GM23338 (cell line): ENCODE results near the gene RTEL1. TPM values are rescaled to one million over a fixed set of nuclear protein-coding genes. Genes with fewer than 3 reads are reported as not detected.

ENCODE experiments used
- ATAC-seq: fragments of 200-7000 bp; cut with Tn5 transposase; 3 replicates; pipeline ENCODE4 v1.9.1; 2020
- DNase-seq: peaks from one replicate; pipeline ENCODE4 v3.0.0-alpha.2; 2015; ENCODE audit warnings: low spot score
- H2AFZ ChIP-seq: fragments of 200-600 bp; sonication (generic); 2 replicates; pipeline ENCODE4 v1.8.0; 2016; ENCODE audit warnings: antibody characterized with exemption, mild to moderate bottlenecking, moderate library complexity
- H3F3A ChIP-seq: fragments of 200-600 bp; sonication (generic); replicated peaks from 2 replicates; pipeline ENCODE4 v1.8.0; 2017; ENCODE audit warnings: antibody characterized with exemption, mixed run types, low read depth
- H3K27ac ChIP-seq: fragments of 200-600 bp; sonication (generic); 2 replicates; pipeline ENCODE4 v1.6.1; 2016; ENCODE audit warnings: low read depth
- H3K27me3 ChIP-seq: fragments of 200-600 bp; sonication (generic); 2 replicates; pipeline ENCODE4 v1.8.0; 2016; ENCODE audit warnings: mild to moderate bottlenecking, mixed run types, moderate library complexity; ENCODE audit not compliant: insufficient read depth
- H3K36me3 ChIP-seq: fragments of 200-600 bp; sonication (generic); 2 replicates; pipeline ENCODE4 v1.8.0; 2016; ENCODE audit warnings: mild to moderate bottlenecking; ENCODE audit not compliant: insufficient read depth
- H3K4me1 ChIP-seq: fragments of 200-600 bp; sonication (generic); 2 replicates; pipeline ENCODE4 v1.8.0; 2016; ENCODE audit warnings: mild to moderate bottlenecking, moderate library complexity; ENCODE audit not compliant: insufficient read depth
- H3K4me2 ChIP-seq: fragments of 200-600 bp; sonication (generic); 2 replicates; pipeline ENCODE4 v1.7.1; 2017; ENCODE audit warnings: mixed run types
- H3K4me3 ChIP-seq: fragments of 200-600 bp; sonication (generic); 2 replicates; pipeline ENCODE4 v1.6.1; 2016; ENCODE audit warnings: mixed run types
- H3K79me2 ChIP-seq: fragments of 200-600 bp; sonication (generic); replicated peaks from 2 replicates; pipeline ENCODE4 v1.8.0; 2017; ENCODE audit warnings: mild to moderate bottlenecking; ENCODE audit not compliant: insufficient read depth
- H3K9me2 ChIP-seq: fragments of 200-600 bp; sonication (generic); 2 replicates; pipeline ENCODE4 v1.8.0; 2017; ENCODE audit not compliant: insufficient read depth
- H4K20me1 ChIP-seq: fragments of 200-600 bp; sonication (generic); replicated peaks from 2 replicates; pipeline ENCODE4 v1.8.0; 2017; ENCODE audit warnings: mild to moderate bottlenecking; ENCODE audit not compliant: insufficient read depth
- H3K27ac Mint-ChIP-seq: 2 replicates; pipeline ENCODE4 v1.8.0; 2020; ENCODE audit warnings: inconsistent platforms, mild to moderate bottlenecking, moderate library complexity, mixed read lengths
- H3K27me3 Mint-ChIP-seq: 3 replicates; pipeline ENCODE4 v1.8.0; 2022; ENCODE audit warnings: low read depth, mild to moderate bottlenecking, moderate library complexity, mixed read lengths, inconsistent platforms; ENCODE audit not compliant: insufficient read depth, poor library complexity
- H3K36me3 Mint-ChIP-seq: 3 replicates; pipeline ENCODE4 v1.8.0; 2021; ENCODE audit warnings: low read depth, mild to moderate bottlenecking, inconsistent platforms, moderate library complexity, mixed read lengths
- H3K4me1 Mint-ChIP-seq: 3 replicates; pipeline ENCODE4 v1.8.0; 2020; ENCODE audit warnings: mild to moderate bottlenecking, inconsistent platforms, mixed read lengths
- H3K4me3 Mint-ChIP-seq: 3 replicates; pipeline ENCODE4 v1.8.0; 2021; ENCODE audit warnings: moderate library complexity, mild to moderate bottlenecking, inconsistent platforms, mixed read lengths
- H3K9me3 Mint-ChIP-seq: 3 replicates; pipeline ENCODE4 v1.8.0; 2020; ENCODE audit warnings: moderate library complexity, mild to moderate bottlenecking, inconsistent platforms, mixed read lengths
- CREB1 ChIP-seq: fragments of 250-450 bp; sonication (Bioruptor Pico); IDR thresholded peaks from 2 replicates; pipeline ENCODE4 v1.5.0; 2020; ENCODE audit warnings: low read depth, mild to moderate bottlenecking, moderate library complexity
- ETS1 ChIP-seq: IDR thresholded peaks from 2 replicates; pipeline ENCODE4 v1.6.1; 2016; ENCODE audit warnings: antibody characterized with exemption
- EZH2 ChIP-seq: fragments of 200-600 bp; sonication (generic); IDR thresholded peaks from one replicate; pipeline ENCODE4 v1.8.0; 2017; ENCODE audit warnings: antibody characterized with exemption, mild to moderate bottlenecking, low read depth; ENCODE audit not compliant: unreplicated experiment
- EZH2phosphoT487 ChIP-seq: fragments of 200-600 bp; sonication (generic); IDR thresholded peaks from one replicate; pipeline ENCODE4 v1.8.1; 2018; ENCODE audit warnings: antibody characterized with exemption; ENCODE audit not compliant: unreplicated experiment
- JUNB ChIP-seq: IDR thresholded peaks from one replicate; pipeline ENCODE4 v1.6.1; 2016; ENCODE audit warnings: antibody characterized with exemption; ENCODE audit not compliant: unreplicated experiment
- NANOG ChIP-seq: IDR thresholded peaks from 2 replicates; pipeline ENCODE4 v1.6.1; 2016; ENCODE audit warnings: antibody characterized with exemption, borderline replicate concordance
- POLR2AphosphoS5 ChIP-seq: IDR thresholded peaks from 2 replicates; pipeline ENCODE4 v1.6.1; 2016; ENCODE audit warnings: antibody characterized with exemption, low read depth
- STAT1 ChIP-seq: IDR thresholded peaks from one replicate; pipeline ENCODE4 v1.6.1; 2016; ENCODE audit warnings: antibody characterized with exemption; ENCODE audit not compliant: unreplicated experiment
- ZNF114 ChIP-seq: fragments of 250-450 bp; sonication (Bioruptor Pico); IDR thresholded peaks from 2 replicates; pipeline ENCODE4 v1.5.0; 2020; ENCODE audit warnings: mild to moderate bottlenecking, moderate library complexity
- ZNF331 ChIP-seq: fragments of 250-450 bp; sonication (Bioruptor Pico); IDR thresholded peaks from 2 replicates; pipeline ENCODE4 v1.5.0; 2020; ENCODE audit warnings: low read depth, mild to moderate bottlenecking, moderate library complexity
- ZNF462 ChIP-seq: fragments of 250-450 bp; sonication (Bioruptor Pico); IDR thresholded peaks from 2 replicates; pipeline ENCODE4 v1.5.0; 2020; ENCODE audit warnings: mild to moderate bottlenecking, moderate library complexity
- polyA plus RNA-seq: library from polyadenylated mRNA; unstranded; fragments of >200 nt; fragmentation: Nextera tagmentation; extraction: Ambion mirVana; gene quantifications from 2 replicates; pipeline ENCODE4 v1.2.1, GENCODE V29; 2016
- total RNA-seq: library from RNA; depleted of rRNA; stranded (reverse); fragments of >200 nt; shearing (Covaris generic); gene quantifications from 2 replicates; pipeline ENCODE4 v1.2.3, GENCODE V29; 2014
- TF ChIP-seq, protein P1 (sequence below): IDR thresholded peaks from one replicate; pipeline ENCODE4 v1.6.1; 2018; ENCODE audit warnings: antibody characterized with exemption; ENCODE audit not compliant: unreplicated experiment
- TF ChIP-seq, protein P2 (sequence below), 2 experiments: fragments of 200-600 bp in 1 of 2; sonication (generic) in 1 of 2; conservative IDR thresholded peaks; 2 replicates each; pipeline versions ENCODE4 v1.5.1 to v1.6.1; 2016 to 2017; ENCODE audit warnings: antibody characterized with exemption in 2 of 2, low read depth in 2 of 2, mild to moderate bottlenecking in 2 of 2, moderate library complexity in 1 of 2

Gene RTEL1
- total and polyA plus RNA-seq, 2 experiments from 2014 or later: 14.2 to 34.5 TPM

DNA sequence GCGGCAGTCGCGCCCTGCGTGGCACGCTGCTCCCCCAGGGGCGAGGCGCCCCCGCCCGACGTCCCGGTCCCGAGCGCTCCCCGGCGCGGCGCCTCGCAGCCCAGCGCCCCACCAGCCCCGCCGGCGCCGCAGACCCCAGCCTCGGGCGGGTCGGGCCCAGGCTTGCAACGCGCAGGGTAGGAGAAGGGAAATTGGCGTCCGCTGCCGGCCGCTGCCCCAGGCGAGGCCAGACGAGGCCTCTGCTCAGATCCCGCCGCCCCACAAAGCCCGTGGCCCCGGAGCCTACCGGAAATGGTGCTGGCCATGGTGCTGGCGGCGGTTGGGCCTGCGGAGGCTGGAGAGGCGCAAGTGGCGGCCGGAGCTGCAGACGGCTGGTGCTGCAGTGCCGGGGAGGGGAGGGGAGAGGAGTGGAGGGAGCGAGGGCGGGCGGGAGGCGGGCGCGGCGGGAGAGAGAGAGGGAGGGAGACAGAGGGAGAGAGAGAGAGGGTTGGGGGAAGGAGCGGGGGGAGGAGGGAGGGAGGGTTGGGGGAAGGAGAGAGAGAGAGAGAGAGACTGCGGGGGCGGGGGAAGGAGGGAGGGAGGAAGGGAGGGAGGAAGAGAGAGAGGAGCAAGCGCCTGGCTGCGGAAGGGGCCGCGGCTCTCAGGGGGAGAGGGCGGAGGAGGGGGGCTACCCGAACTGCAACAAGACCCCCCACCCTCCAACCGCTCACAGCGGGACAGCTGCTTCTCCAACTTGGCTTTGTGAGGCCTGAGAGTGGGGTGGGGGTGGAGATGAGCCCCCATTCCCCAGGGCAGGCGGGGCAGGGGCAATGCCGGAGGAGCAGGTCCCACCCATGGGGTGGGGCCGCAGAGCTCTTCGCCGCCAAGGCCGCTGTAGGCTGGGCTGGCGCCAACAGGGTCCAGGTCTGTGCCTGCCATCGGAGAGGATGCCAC lies 4.8 kb upstream of the RTEL1 start, which contains the start of gene STMN3:
STMN3 (minus strand) TSS at position 384 of the 933 bp plus-strand sequence; CDS start at position 305, 79 bp downstream.
- peak within 1 kb of the TSS; percentile 83 for H3K4me3 Mint-ChIP-seq
- Histone ChIP-seq H3K79me2 (0 out of 2 replicates have a peak, but pooled peaks cover 3% of the 10 kb centered on the region), H4K20me1 (no peaks in the 10 kb centered on the region; the same call in 1 of the 2 replicates), H3K4me2 (peak within 1 kb of the TSS; percentile 90), H2AFZ (peak within 1 kb of the TSS; percentile 96; the same call in 1 of the 2 replicates), H3K27me3 (no peaks in the 10 kb centered on the region), H3K27ac (peak within 1 kb of the TSS; percentile 88), H3K36me3 (no peaks in the 10 kb centered on the region), H3K9me2 (no peaks in the 10 kb centered on the region), H3K4me1 (peaks cover 13% of the 10 kb centered on the region), H3F3A (peaks cover 6% of the 10 kb centered on the region; the same call in 1 of the 2 replicates), H3K4me3 (peak within 1 kb of the TSS; percentile 85)
- H3K4me1 Mint-ChIP-seq: peaks cover 29% of the 10 kb centered on the region
- H3K27me3 Mint-ChIP-seq: peaks cover 15% of the 10 kb centered on the region
- peak within 1 kb of the TSS; percentile 97 for H3K27ac Mint-ChIP-seq
- H3K36me3 Mint-ChIP-seq: no peaks in the 10 kb centered on the region; the same call in 2 of the 3 replicates
- peak; percentile 97 for DNase-seq
- TF ChIP-seq POLR2AphosphoS5 (peak; percentile 54; the same call in 1 of the 2 replicates), ZNF462 (no peak), STAT1 (no peak), JUNB (no peak), EZH2 (no peak), ZNF114 (CRISPR knock-in tag) (no peak), NANOG (no peak), EZH2phosphoT487 (no peak), CREB1 (peak; percentile 27; the same call in 1 of the 2 replicates), ETS1 (peak; percentile 73), ZNF331 (CRISPR knock-in tag) (no peak)
- TF ChIP-seq, protein P1, sequence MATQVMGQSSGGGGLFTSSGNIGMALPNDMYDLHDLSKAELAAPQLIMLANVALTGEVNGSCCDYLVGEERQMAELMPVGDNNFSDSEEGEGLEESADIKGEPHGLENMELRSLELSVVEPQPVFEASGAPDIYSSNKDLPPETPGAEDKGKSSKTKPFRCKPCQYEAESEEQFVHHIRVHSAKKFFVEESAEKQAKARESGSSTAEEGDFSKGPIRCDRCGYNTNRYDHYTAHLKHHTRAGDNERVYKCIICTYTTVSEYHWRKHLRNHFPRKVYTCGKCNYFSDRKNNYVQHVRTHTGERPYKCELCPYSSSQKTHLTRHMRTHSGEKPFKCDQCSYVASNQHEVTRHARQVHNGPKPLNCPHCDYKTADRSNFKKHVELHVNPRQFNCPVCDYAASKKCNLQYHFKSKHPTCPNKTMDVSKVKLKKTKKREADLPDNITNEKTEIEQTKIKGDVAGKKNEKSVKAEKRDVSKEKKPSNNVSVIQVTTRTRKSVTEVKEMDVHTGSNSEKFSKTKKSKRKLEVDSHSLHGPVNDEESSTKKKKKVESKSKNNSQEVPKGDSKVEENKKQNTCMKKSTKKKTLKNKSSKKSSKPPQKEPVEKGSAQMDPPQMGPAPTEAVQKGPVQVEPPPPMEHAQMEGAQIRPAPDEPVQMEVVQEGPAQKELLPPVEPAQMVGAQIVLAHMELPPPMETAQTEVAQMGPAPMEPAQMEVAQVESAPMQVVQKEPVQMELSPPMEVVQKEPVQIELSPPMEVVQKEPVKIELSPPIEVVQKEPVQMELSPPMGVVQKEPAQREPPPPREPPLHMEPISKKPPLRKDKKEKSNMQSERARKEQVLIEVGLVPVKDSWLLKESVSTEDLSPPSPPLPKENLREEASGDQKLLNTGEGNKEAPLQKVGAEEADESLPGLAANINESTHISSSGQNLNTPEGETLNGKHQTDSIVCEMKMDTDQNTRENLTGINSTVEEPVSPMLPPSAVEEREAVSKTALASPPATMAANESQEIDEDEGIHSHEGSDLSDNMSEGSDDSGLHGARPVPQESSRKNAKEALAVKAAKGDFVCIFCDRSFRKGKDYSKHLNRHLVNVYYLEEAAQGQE: peak; percentile 90
- TF ChIP-seq, protein P2, sequence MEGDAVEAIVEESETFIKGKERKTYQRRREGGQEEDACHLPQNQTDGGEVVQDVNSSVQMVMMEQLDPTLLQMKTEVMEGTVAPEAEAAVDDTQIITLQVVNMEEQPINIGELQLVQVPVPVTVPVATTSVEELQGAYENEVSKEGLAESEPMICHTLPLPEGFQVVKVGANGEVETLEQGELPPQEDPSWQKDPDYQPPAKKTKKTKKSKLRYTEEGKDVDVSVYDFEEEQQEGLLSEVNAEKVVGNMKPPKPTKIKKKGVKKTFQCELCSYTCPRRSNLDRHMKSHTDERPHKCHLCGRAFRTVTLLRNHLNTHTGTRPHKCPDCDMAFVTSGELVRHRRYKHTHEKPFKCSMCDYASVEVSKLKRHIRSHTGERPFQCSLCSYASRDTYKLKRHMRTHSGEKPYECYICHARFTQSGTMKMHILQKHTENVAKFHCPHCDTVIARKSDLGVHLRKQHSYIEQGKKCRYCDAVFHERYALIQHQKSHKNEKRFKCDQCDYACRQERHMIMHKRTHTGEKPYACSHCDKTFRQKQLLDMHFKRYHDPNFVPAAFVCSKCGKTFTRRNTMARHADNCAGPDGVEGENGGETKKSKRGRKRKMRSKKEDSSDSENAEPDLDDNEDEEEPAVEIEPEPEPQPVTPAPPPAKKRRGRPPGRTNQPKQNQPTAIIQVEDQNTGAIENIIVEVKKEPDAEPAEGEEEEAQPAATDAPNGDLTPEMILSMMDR (conservative IDR thresholded peaks at IDR 0.05; ENCODE audit: low read depth in 2 of 2): no peak
- H3K9me3 Mint-ChIP-seq: no peaks in the 10 kb centered on the region
- ATAC-seq: peak; percentile 57
